SU-DHL-6 (cell line): ENCODE measurements around the gene LRP1B.
"Not testable (repeated sequence)": the region's sequence is repeated elsewhere in the genome, so short reads cannot be mapped to it uniquely, and the experiment has no call there.

ENCODE experiments used
- H2AFZ ChIP-seq: fragments of 200-600 bp; sonication (generic); 2 replicates; pipeline ENCODE4 v1.6.1; 2014; ENCODE audit warnings: low read depth, mild to moderate bottlenecking, moderate library complexity, mixed read lengths, antibody characterized with exemption, low read length; ENCODE audit not compliant: severe bottlenecking
- H3F3A ChIP-seq: fragments of 200-600 bp; shearing (Covaris generic); 2 replicates; pipeline ENCODE4 v1.6.0; 2016; ENCODE audit warnings: antibody characterized with exemption, mild to moderate bottlenecking; ENCODE audit not compliant: insufficient read depth
- H3K27ac ChIP-seq: fragments of 200-600 bp; sonication (generic); 2 replicates; pipeline ENCODE4 v1.5.1; 2016; ENCODE audit warnings: low read depth, mild to moderate bottlenecking, low read length, moderate library complexity, mixed read lengths
- H3K27me3 ChIP-seq: fragments of 200-600 bp; sonication (generic), shearing (Covaris generic); 2 replicates; pipeline ENCODE4 v1.6.0; 2014; ENCODE audit warnings: mild to moderate bottlenecking, low read length
- H3K36me3 ChIP-seq: fragments of 200-600 bp; sonication (generic); 2 replicates; pipeline ENCODE4 v1.6.1; 2014; ENCODE audit warnings: mild to moderate bottlenecking, low read length, mixed read lengths
- H3K4me2 ChIP-seq: fragments of 300-600, 200-600 bp; shearing (Covaris generic), sonication (generic); 2 replicates; pipeline ENCODE4 v1.6.0; 2014; ENCODE audit warnings: low read length, low read depth, mild to moderate bottlenecking; ENCODE audit not compliant: poor library complexity, severe bottlenecking
- H3K4me3 ChIP-seq: fragments of 200-600 bp; sonication (generic); 2 replicates; pipeline ENCODE4 v1.5.1; 2014; ENCODE audit warnings: antibody characterized with exemption, low read length, mild to moderate bottlenecking, mixed read lengths; ENCODE audit not compliant: insufficient read depth, poor library complexity, severe bottlenecking
- H3K79me2 ChIP-seq: fragments of 200-600 bp; sonication (generic); 2 replicates; pipeline ENCODE4 v1.6.1; 2014; ENCODE audit warnings: mild to moderate bottlenecking, low read length, moderate library complexity; ENCODE audit not compliant: insufficient read depth
- H3K9ac ChIP-seq: fragments of 200-600 bp; sonication (generic); 2 replicates; pipeline ENCODE4 v1.7.0; 2014; ENCODE audit warnings: mild to moderate bottlenecking, low read length
- H3K9me2 ChIP-seq: fragments of 200-600 bp; sonication (generic); replicated peaks from 2 replicates; pipeline ENCODE4 v1.6.1; 2014; ENCODE audit warnings: low read length; ENCODE audit not compliant: insufficient read depth
- H3K9me3 ChIP-seq: fragments of 200-600 bp; sonication (generic); 2 replicates; pipeline ENCODE4 v1.6.1; 2014; ENCODE audit warnings: low read length, mixed read lengths; ENCODE audit not compliant: insufficient read depth
- H4K20me1 ChIP-seq: fragments of 200-600 bp; sonication (generic); 2 replicates; pipeline ENCODE4 v1.6.1; 2014; ENCODE audit warnings: low read depth, mild to moderate bottlenecking, antibody characterized with exemption, low read length, moderate library complexity, mixed read lengths
- CTCF ChIP-seq: fragments of 200-600 bp; sonication (generic); IDR thresholded peaks from one replicate; pipeline ENCODE4 v1.5.1; 2017; ENCODE audit warnings: antibody characterized with exemption, mild to moderate bottlenecking, low read length, moderate library complexity; ENCODE audit not compliant: insufficient read depth, poor library complexity, severe bottlenecking
- EZH2phosphoT487 ChIP-seq: fragments of 200-600 bp; sonication (generic), shearing (Covaris generic); conservative IDR thresholded peaks from 2 replicates; pipeline ENCODE4 v1.6.1; 2018; ENCODE audit warnings: mild to moderate bottlenecking, antibody characterized with exemption, low read length, moderate library complexity, mixed read lengths

LRP1B gene

GRCh38 chr2:141186413-141187074 is 944.3 kb downstream of the LRP1B start:
- Histone ChIP-seq H3K79me2 (no peaks in the 10 kb centered on the region), H3K9ac (no peak overlapping the region), H3K27ac (no peak overlapping the region), H3K27me3 (no peaks in the 10 kb centered on the region), H3K9me2 (no peaks in the 10 kb centered on the region), H3K4me2 (no peak overlapping the region), H3K9me3 (no peaks in the 10 kb centered on the region), H3K4me3 (no peak overlapping the region), H2AFZ (no peak overlapping the region), H4K20me1 (no peaks in the 10 kb centered on the region), H3K36me3 (no peaks in the 10 kb centered on the region), H3F3A (no peaks in the 10 kb centered on the region)
- TF ChIP-seq EZH2phosphoT487 (no peak), CTCF (no peak)

- Histone ChIP-seq H3K4me2 (no peak overlapping the region), H3K9me2 (no peaks in the 10 kb centered on the region), H3K9ac (no peak overlapping the region), H4K20me1 (no peaks in the 10 kb centered on the region), H3K9me3 (no peaks in the 10 kb centered on the region), H3K4me3 (no peak overlapping the region), H3K79me2 (no peaks in the 10 kb centered on the region), H3K36me3 (no peaks in the 10 kb centered on the region), H3K27ac (no peak overlapping the region), H3K27me3 (no peaks in the 10 kb centered on the region), H2AFZ (no peak overlapping the region), H3F3A (no peaks in the 10 kb centered on the region)
- TF ChIP-seq CTCF (no peak), EZH2phosphoT487 (no peak)
Observed at GRCh38 chr2:141182246-141182645, 948.6 kb downstream of the LRP1B start.

GRCh38 chr2:141169117-141169516 is 961.7 kb downstream of the LRP1B start:
- H3K79me2 ChIP-seq, H3K9ac ChIP-seq, H3K4me2 ChIP-seq, H2AFZ ChIP-seq, H3K9me3 ChIP-seq, H3F3A ChIP-seq, H3K27ac ChIP-seq, H3K27me3 ChIP-seq, H3K36me3 ChIP-seq, H4K20me1 ChIP-seq, H3K4me3 ChIP-seq, H3K9me2 ChIP-seq: not testable (repeated sequence)

- no peak overlapping the region for H3K4me3 ChIP-seq
- no peak overlapping the region for H3K4me2 ChIP-seq
- no peaks in the 10 kb centered on the region for H3K27me3 ChIP-seq
- no peaks in the 10 kb centered on the region for H3K79me2 ChIP-seq
- no peak overlapping the region for H3K27ac ChIP-seq
- H4K20me1 ChIP-seq = no peaks in the 10 kb centered on the region
- no peak overlapping the region for H3K9ac ChIP-seq
- no peaks in the 10 kb centered on the region for H3K9me2 ChIP-seq
- no peaks in the 10 kb centered on the region for H3K9me3 ChIP-seq
- TF ChIP-seq EZH2phosphoT487 = no peak
- TF ChIP-seq CTCF = no peak
- no peak overlapping the region for H2AFZ ChIP-seq
- H3K36me3 ChIP-seq = no peaks in the 10 kb centered on the region
- H3F3A ChIP-seq = no peaks in the 10 kb centered on the region
Observed at GRCh38 chr2:141162314-141162713, 968.5 kb downstream of the LRP1B start.
